Pancreas (tissue), 10 donors: ENCODE data around the gene MTMR8. TPM values are rescaled to one million over a fixed set of nuclear protein-coding genes. Genes with fewer than 3 reads are reported as not detected.

Experiments used
- ATAC-seq, 4 donors: fragments of 200-7000 bp; cut with Tn5 transposase; one replicate each; pipeline versions ENCODE4 v1.8.0 to v1.9.1; 2020; ENCODE audit warnings: mild to moderate bottlenecking in 4 of 4, moderate library complexity in 4 of 4
- DNase-seq, 6 donors: peaks; one replicate each; pipeline ENCODE4 v3.0.0-alpha.2; 2020
- FAIRE-seq: peaks from 2 replicates; lab custom pipeline; 2012; peaks lifted over from hg19 to GRCh38; lab: Jason Lieb, UNC
- H3K27ac ChIP-seq, 4 donors: fragments of 200-600 bp; sonication (generic); 1 replicate in 3 of 4; 2 replicates in 1 of 4; pipeline versions ENCODE4 v1.5.0 to v1.8.0; 2020
- H3K27me3 ChIP-seq, 4 donors: fragments of 200-600 bp; one replicate each; pipeline ENCODE4 v1.8.0; 2021
- H3K36me3 ChIP-seq, 3 donors: fragments of 200-600 bp; sonication (generic) in 1 of 3; one replicate each; pipeline versions ENCODE4 v1.5.0 to v1.8.0; 2020 to 2021
- H3K4me1 ChIP-seq, 3 donors: fragments of 200-600 bp; one replicate each; pipeline ENCODE4 v1.8.0; 2021
- H3K4me3 ChIP-seq, 4 donors: fragments of 200-600 bp; sonication (generic) in 2 of 4; one replicate each; pipeline versions ENCODE4 v1.5.0 to v1.8.0; 2020 to 2021
- H3K9me3 ChIP-seq, 4 donors: fragments of 200-600 bp; one replicate each; pipeline ENCODE4 v1.8.0; 2021
- CTCF ChIP-seq, 4 donors: fragments of 200-600 bp; sonication (generic) in 3 of 4; IDR thresholded peaks; one replicate each; pipeline versions ENCODE4 v1.5.0 to v1.8.0; 2021; ENCODE audit warnings: antibody characterized with exemption in 4 of 4
- WGBS, 2 donors: extraction: QIAGEN DNeasy Blood & Tissue Kit; methylation state at CpG; one replicate each; pipeline ENCODE4 v1.1.7; 2013; 5-methylcytosine and 5-hydroxymethylcytosine counted together
- intact Hi-C, 3 donors: fragments of 100-400 bp; cut with DNase I; formaldehyde crosslinking; loops; one replicate each; pipeline versions ENCODE4 v1.11.1 to v1.14.2; 2022
- polyA plus RNA-seq, 2 donors: library from polyadenylated mRNA; stranded (reverse); fragments of 200-250 nt; gene quantifications; one replicate each; pipeline ENCODE4 v1.2.3, GENCODE V29; 2013
- total RNA-seq, 6 donors: library from RNA; stranded (reverse); fragmentation: NEBNext Ultra II Directional in 4 of 6; extraction: Animal tissue kit (Norgen Biotek cat#: 25700) in 4 of 6; gene quantifications; one replicate each; pipeline versions ENCODE4 v1.2.1 to v1.2.4, GENCODE V29; 2021 to 2023
- donor health status: healthy with polysubstance abuse.
- donor health status: DM: no; HTN: no; CAD: no; lungs with moderate emphysema.
- donor health status: DM: no; HTN: no; CAD: no.
- donor health status: control.
- donor health status: control.
- donor health status: Bipolar disorder and iron deficiency.
- donor health status: DM: yes; HTN: yes; CAD: no.
- donor health status: DM: no; HTN: no; CAD: no.
- donor health status: DM: no; HTN: no; CAD: no.
- donor health status: DM: yes; HTN: yes; CAD: no.

The MTMR8 gene
- total and polyA plus RNA-seq, 8 donors = 0.35 to 1.7 (median 1.2) TPM

- no peak for DNase-seq
- Histone ChIP-seq H3K9me3 (no peaks in the 10 kb centered on the region), H3K27ac (no peak overlapping the region), H3K27me3 (no peaks in the 10 kb centered on the region), H3K4me3 (no peak overlapping the region), H3K4me1 (no peaks in the 10 kb centered on the region), H3K36me3 (no peaks in the 10 kb centered on the region)
- no peak for ATAC-seq
- 66 to 88% methylated on average over 5 of the region's 5 CpGs for WGBS, 2 donors
- no peak for TF ChIP-seq CTCF (IDR thresholded peaks at IDR 0.05)
- no peak for FAIRE-seq
- intact Hi-C loops = no loop called here
Measured at GRCh38 chrX:64352081-64352480, 43.2 kb downstream of the MTMR8 start.

DNA sequence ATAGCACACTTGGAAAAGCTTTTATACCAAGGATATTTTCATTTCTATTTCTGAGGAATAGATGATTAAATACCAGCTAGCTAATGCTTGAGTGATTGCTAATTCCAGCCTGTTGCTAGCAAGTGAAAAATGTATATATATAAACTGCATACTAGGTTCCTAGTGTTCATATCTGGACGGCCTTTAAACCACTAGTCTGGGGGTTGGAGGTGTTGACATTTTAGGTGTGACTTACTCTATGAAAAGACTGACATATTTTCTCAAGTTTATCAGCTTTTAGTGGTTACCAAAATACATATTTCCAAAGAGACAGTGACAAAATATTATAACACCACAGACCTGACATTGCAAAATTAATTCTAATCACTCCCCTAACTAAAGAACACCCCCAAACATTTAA, 44.7 kb downstream of the MTMR8 start:
- Histone ChIP-seq H3K36me3 (no peaks in the 10 kb centered on the region), H3K4me3 (no peak overlapping the region), H3K27ac (no peak overlapping the region), H3K9me3 (no peaks in the 10 kb centered on the region), H3K27me3 (no peaks in the 10 kb centered on the region), H3K4me1 (no peaks in the 10 kb centered on the region)
- intact Hi-C loops = no loop called here
- FAIRE-seq (peak; percentile 41), ATAC-seq (no peak), DNase-seq (no peak)
- TF ChIP-seq CTCF (IDR thresholded peaks at IDR 0.05) = no peak
- 41 to 69% methylated on average over 1 of the region's 1 CpG for WGBS, 2 donors

- DNase-seq = no peak
- 54 to 81% methylated on average over 4 of the region's 4 CpGs for WGBS, 2 donors
Measured at GRCh38 chrX:64350047-64350446, 45.2 kb downstream of the MTMR8 start.

GRCh38 chrX:64342811-64343210, 52.4 kb downstream of the MTMR8 start:
- FAIRE-seq (no peak), DNase-seq (no peak), ATAC-seq (no peak)
- WGBS, 2 donors = 36 to 76% methylated on average over 1 of the region's 1 CpG
- no peaks in the 10 kb centered on the region for H3K9me3 ChIP-seq
- TF ChIP-seq CTCF (IDR thresholded peaks at IDR 0.05) = no peak
- H3K27ac ChIP-seq = no peak overlapping the region
- no peaks in the 10 kb centered on the region for H3K4me1 ChIP-seq
- peaks cover 0 to 4% (median 0%) of the 10 kb centered on the region in 3 donors for H3K36me3 ChIP-seq
- no peaks in the 10 kb centered on the region for H3K27me3 ChIP-seq
- H3K4me3 ChIP-seq = no peak overlapping the region
- intact Hi-C loops = no loop called here

More at GRCh38 chrX:64350047-64350446, 45.2 kb downstream of the MTMR8 start:
- Histone ChIP-seq H3K36me3 (no peaks in the 10 kb centered on the region), H3K4me3 (no peak overlapping the region), H3K27me3 (no peaks in the 10 kb centered on the region), H3K9me3 (no peaks in the 10 kb centered on the region), H3K27ac (no peak overlapping the region), H3K4me1 (no peaks in the 10 kb centered on the region)
- FAIRE-seq (peak; percentile 60), ATAC-seq (no peak)
- no peak for TF ChIP-seq CTCF (IDR thresholded peaks at IDR 0.05)
- intact Hi-C loops = no loop called here

- intact Hi-C loops = no loop called here
- FAIRE-seq (no peak), ATAC-seq (no peak), DNase-seq (no peak)
- Histone ChIP-seq H3K27ac (no peak overlapping the region), H3K9me3 (no peaks in the 10 kb centered on the region), H3K4me1 (no peaks in the 10 kb centered on the region), H3K27me3 (no peaks in the 10 kb centered on the region), H3K4me3 (no peak overlapping the region), H3K36me3 (peaks cover 0 to 4% (median 0%) of the 10 kb centered on the region in 3 donors)
- WGBS, 2 donors = 91 to 96% methylated on average over 1 of the region's 1 CpG
- no peak for TF ChIP-seq CTCF (IDR thresholded peaks at IDR 0.05)
Measured at GRCh38 chrX:64338296-64338695, 57.0 kb downstream of the MTMR8 start.
